H9 (cell line): ENCODE data around the gene ARHGDIA. TPM values are rescaled to one million over a fixed set of nuclear protein-coding genes. Genes with fewer than 3 reads are reported as not detected.

ENCODE experiments used
- DNase-seq: peaks from one replicate; pipeline ENCODE4 v3.0.0-alpha.2; 2017
- H2AFZ ChIP-seq: one replicate; pipeline ENCODE4 v1.6.1; 2013; ENCODE audit warnings: mild to moderate bottlenecking, low read length, control low read depth, moderate library complexity
- H2AK5ac ChIP-seq: 2 replicates; pipeline ENCODE4 v1.6.1; 2013; ENCODE audit warnings: low read length, control low read depth, mixed read lengths; ENCODE audit not compliant: insufficient read length
- H2BK120ac ChIP-seq: one replicate; pipeline ENCODE4 v1.6.1; 2013; ENCODE audit warnings: low read depth, mild to moderate bottlenecking, low read length, control low read depth, inconsistent platforms; ENCODE audit not compliant: poor library complexity, severe bottlenecking
- H2BK12ac ChIP-seq: 2 replicates; pipeline ENCODE4 v1.6.1; 2013; ENCODE audit warnings: low read length, control low read depth, mixed read lengths, low read depth; ENCODE audit not compliant: insufficient read length
- H2BK15ac ChIP-seq: 2 replicates; pipeline ENCODE4 v1.6.1; 2013; ENCODE audit warnings: low read depth, low read length, control low read depth
- H2BK20ac ChIP-seq: one replicate; pipeline ENCODE4 v1.6.1; 2013; ENCODE audit warnings: low read depth, mild to moderate bottlenecking, low read length, control low read depth, inconsistent platforms; ENCODE audit not compliant: poor library complexity, severe bottlenecking
- H2BK5ac ChIP-seq: 2 replicates; pipeline ENCODE4 v1.6.1; 2013; ENCODE audit warnings: low read length, control low read depth, mixed read lengths; ENCODE audit not compliant: insufficient read length
- H3K14ac ChIP-seq: 2 replicates; pipeline ENCODE4 v1.6.1; 2013; ENCODE audit warnings: low read length, control low read depth; ENCODE audit not compliant: insufficient read depth
- H3K18ac ChIP-seq: 2 replicates; pipeline ENCODE4 v1.6.1; 2013; ENCODE audit warnings: low read depth, mild to moderate bottlenecking, mixed read lengths, low read length, control low read depth; ENCODE audit not compliant: insufficient read length
- H3K23ac ChIP-seq: 2 replicates; pipeline ENCODE4 v1.6.1; 2013; ENCODE audit warnings: low read length, control low read depth, mixed read lengths, low read depth; ENCODE audit not compliant: insufficient read length
- H3K23me2 ChIP-seq: 2 replicates; pipeline ENCODE4 v1.6.1; 2013; ENCODE audit warnings: low read depth, mild to moderate bottlenecking, mixed read lengths, low read length, control low read depth; ENCODE audit not compliant: insufficient read length, poor library complexity, severe bottlenecking
- H3K27ac ChIP-seq: 2 replicates; pipeline ENCODE4 v1.5.1; 2013; ENCODE audit warnings: low read length, control low read depth, mixed read lengths, low read depth; ENCODE audit not compliant: insufficient read length
- H3K27me3 ChIP-seq: 2 replicates; pipeline ENCODE4 v1.6.1; 2013; ENCODE audit warnings: low read length, control low read depth, inconsistent platforms; ENCODE audit not compliant: insufficient read depth
- H3K4ac ChIP-seq: 2 replicates; pipeline ENCODE4 v1.6.1; 2013; ENCODE audit warnings: low read depth, mild to moderate bottlenecking, control low read depth, inconsistent platforms, low read length, moderate library complexity
- H3K4me1 ChIP-seq: 2 replicates; pipeline ENCODE4 v1.6.1; 2013; ENCODE audit warnings: low read length, control low read depth, inconsistent platforms; ENCODE audit not compliant: insufficient read depth
- H3K4me2 ChIP-seq: 2 replicates; pipeline ENCODE4 v1.6.1; 2013; ENCODE audit warnings: low read length, control low read depth, mixed read lengths; ENCODE audit not compliant: insufficient read length, insufficient read depth
- H3K56ac ChIP-seq: 2 replicates; pipeline ENCODE4 v1.6.1; 2013; ENCODE audit warnings: low read depth, mild to moderate bottlenecking, mixed read lengths, low read length, control low read depth; ENCODE audit not compliant: insufficient read length
- H3K79me1 ChIP-seq: 2 replicates; pipeline ENCODE4 v1.6.1; 2013; ENCODE audit warnings: low read depth, mild to moderate bottlenecking, moderate library complexity, low read length, control low read depth, inconsistent platforms; ENCODE audit not compliant: insufficient read depth, poor library complexity, severe bottlenecking
- H3K79me2 ChIP-seq: 2 replicates; pipeline ENCODE4 v1.6.1; 2013; ENCODE audit warnings: low read length, control low read depth, inconsistent platforms; ENCODE audit not compliant: insufficient read depth
- H3K9ac ChIP-seq: 2 replicates; pipeline ENCODE4 v1.6.1; 2013; ENCODE audit warnings: low read length, control low read depth, mixed read lengths; ENCODE audit not compliant: insufficient read length; ENCODE audit errors: extremely low read depth
- H3K9me3 ChIP-seq: one replicate; pipeline ENCODE4 v1.6.1; 2013; ENCODE audit warnings: low read depth, low read length, inconsistent platforms; ENCODE audit not compliant: control insufficient read depth
- H3T11ph ChIP-seq: one replicate; pipeline ENCODE4 v1.6.1; 2013; ENCODE audit warnings: mild to moderate bottlenecking, low read length, control low read depth, inconsistent platforms
- H4K20me1 ChIP-seq: one replicate; pipeline ENCODE4 v1.6.1; 2013; ENCODE audit not compliant: control insufficient read depth, insufficient read length, insufficient read depth
- H4K5ac ChIP-seq: 2 replicates; pipeline ENCODE4 v1.6.1; 2013; ENCODE audit warnings: low read depth, mild to moderate bottlenecking, mixed read lengths, low read length, control low read depth; ENCODE audit not compliant: insufficient read length
- H4K8ac ChIP-seq: replicated peaks from 2 replicates; pipeline ENCODE4 v1.6.1; 2013; ENCODE audit warnings: low read length, control low read depth, mixed read lengths, low read depth; ENCODE audit not compliant: insufficient read length
- H4K91ac ChIP-seq: 2 replicates; pipeline ENCODE4 v1.6.1; 2013; ENCODE audit warnings: low read depth, mild to moderate bottlenecking, moderate library complexity, mixed read lengths, low read length, control low read depth; ENCODE audit not compliant: insufficient read length
- H3K27ac Mint-ChIP-seq, 3 experiments: 2 replicates in 2 of 3; 3 replicates in 1 of 3; pipeline ENCODE4 v1.8.0; 2020 to 2021; ENCODE audit warnings: mixed read lengths in 3 of 3, mild to moderate bottlenecking in 1 of 3, moderate library complexity in 1 of 3
- H3K27me3 Mint-ChIP-seq: 2 replicates; pipeline ENCODE4 v1.8.0; 2021; ENCODE audit warnings: low read depth, mild to moderate bottlenecking, moderate library complexity, mixed read lengths
- H3K36me3 Mint-ChIP-seq, 3 experiments: 2 replicates in 2 of 3; 3 replicates in 1 of 3; pipeline ENCODE4 v1.8.0; 2020 to 2021; ENCODE audit warnings: low read depth in 3 of 3, mixed read lengths in 3 of 3; ENCODE audit not compliant: insufficient read depth in 1 of 3
- H3K4me1 Mint-ChIP-seq, 2 experiments: 2 replicates each; pipeline ENCODE4 v1.8.0; 2020; ENCODE audit warnings: mixed read lengths in 2 of 2
- H3K4me3 Mint-ChIP-seq, 2 experiments: 2 replicates in 1 of 2; 3 replicates in 1 of 2; pipeline ENCODE4 v1.8.0; 2020 to 2021; ENCODE audit warnings: mild to moderate bottlenecking in 2 of 2, mixed read lengths in 2 of 2, moderate library complexity in 1 of 2
- H3K9me3 Mint-ChIP-seq, 2 experiments: 2 replicates in 1 of 2; 3 replicates in 1 of 2; pipeline ENCODE4 v1.8.0; 2020; ENCODE audit warnings: mild to moderate bottlenecking in 2 of 2, mixed read lengths in 2 of 2, moderate library complexity in 1 of 2
- CTCF ChIP-seq: fragments of 200-600 bp; sonication (generic); conservative IDR thresholded peaks from 3 replicates; pipeline ENCODE4 v1.8.0; 2021; ENCODE audit warnings: antibody characterized with exemption, mild to moderate bottlenecking
- WGBS: extraction: QIAGEN DNeasy Blood & Tissue Kit; methylation state at CpG from one replicate; pipeline ENCODE4 v1.1.7; 2013; ENCODE audit warnings: missing lambda C conversion rate, low lambda C conversion rate, mixed read lengths; ENCODE audit not compliant: insufficient read length; ENCODE audit errors: extremely low coverage; 5-methylcytosine and 5-hydroxymethylcytosine counted together
- total RNA-seq: library from RNA; stranded (reverse); gene quantifications from 2 replicates; pipeline ENCODE4 v1.2.1, GENCODE V29; 2021

Gene ARHGDIA
- total RNA-seq, 1 experiment from 2014 or later, result 247 TPM

GRCh38 chr17:81831957-81832607 lies 39.1 kb downstream of the ARHGDIA start:
- peak overlapping the region; percentile 70 for H3K9ac ChIP-seq
- H4K20me1 ChIP-seq, result no peaks in the 10 kb centered on the region
- H4K91ac ChIP-seq, result no peak overlapping the region
- H3K14ac ChIP-seq, result peak overlapping the region; percentile 16; the same call in 1 of the 2 replicates
- H3K4me2 ChIP-seq, result peak overlapping the region; percentile 69
- TF ChIP-seq CTCF, result no peak
- H2AK5ac ChIP-seq, result no peak overlapping the region
- no peak overlapping the region for H3K23ac ChIP-seq
- H3K4ac ChIP-seq, result no peak overlapping the region
- H4K8ac ChIP-seq, result no peak overlapping the region
- H3K56ac ChIP-seq, result peak overlapping the region; percentile 1
- peak overlapping the region; percentile 82 to 91 for H3K4me3 Mint-ChIP-seq
- no peak overlapping the region for H2BK20ac ChIP-seq
- no peak overlapping the region for H2BK5ac ChIP-seq
- no peak overlapping the region for H4K5ac ChIP-seq
- H2BK120ac ChIP-seq, result no peak overlapping the region
- peak overlapping the region in 1 of 3 experiments; percentile 50; a peak in 2 of 7 replicates for H3K27ac Mint-ChIP-seq
- no peak overlapping the region for H2BK15ac ChIP-seq
- no peak overlapping the region for H3K18ac ChIP-seq
- WGBS, result no CpG with 5 or more reads among the region's 18 CpGs
- no peak overlapping the region for H2BK12ac ChIP-seq
- no peaks in the 10 kb centered on the region; the same call in 1 of the 2 replicates for H3K27me3 Mint-ChIP-seq
- peaks cover 7% of the 10 kb centered on the region for H3K79me1 ChIP-seq
- peaks cover 6% of the 10 kb centered on the region; the same call in 1 of the 2 replicates for H3K79me2 ChIP-seq
- H3K9me3 Mint-ChIP-seq, result no peaks in the 10 kb centered on the region
- no peak overlapping the region for H2AFZ ChIP-seq
- H3T11ph ChIP-seq, result no peak overlapping the region
- H3K4me1 Mint-ChIP-seq, result peaks cover 13 to 17% of the 10 kb centered on the region in 2 experiments
- H3K9me3 ChIP-seq, result no peaks in the 10 kb centered on the region
- peaks cover 3% of the 10 kb centered on the region; the same call in 1 of the 2 replicates for H3K4me1 ChIP-seq
- peaks cover 17% of the 10 kb centered on the region for H3K23me2 ChIP-seq
- peaks cover 0 to 6% (median 0%) of the 10 kb centered on the region in 3 experiments; a peak in 4 of 7 replicates for H3K36me3 Mint-ChIP-seq
- no peaks in the 10 kb centered on the region for H3K27me3 ChIP-seq
- no peak overlapping the region for H3K27ac ChIP-seq
- no peak for DNase-seq
